GM12892 (cell line): Measurements from ENCODE around the gene MECP2.

Source experiments
- POLR2A ChIP-seq: IDR thresholded peaks from 2 replicates; pipeline ENCODE4 v1.6.1; 2011; ENCODE audit warnings: low read depth, low read length, control low read depth
- POLR2AphosphoS5 ChIP-seq: IDR thresholded peaks from 2 replicates; pipeline ENCODE4 v1.6.1; 2011; ENCODE audit warnings: low read depth, low read length, control low read depth
- TAF1 ChIP-seq: IDR thresholded peaks from 2 replicates; pipeline ENCODE4 v1.6.1; 2011; ENCODE audit warnings: low read depth, mild to moderate bottlenecking, control low read depth, low read length, borderline replicate concordance

- TF ChIP-seq POLR2AphosphoS5 (no peak), POLR2A (no peak), TAF1 (no peak)
Observed at GRCh38 chrX:154046940-154047610, 50.4 kb downstream of the MECP2 start.
